Body of pancreas (tissue), 4 donors: ENCODE results near the gene SPC25. TPM values are rescaled to one million over a fixed set of nuclear protein-coding genes. Genes with fewer than 3 reads are reported as not detected.
"Not testable (repeated sequence)": the region's sequence is repeated elsewhere in the genome, so short reads cannot be mapped to it uniquely, and the experiment has no call there.

ENCODE experiments used
- ATAC-seq: fragments of 150-250 bp; one replicate; pipeline ENCODE4 v1.9.1; 2016
- DNase-seq, 4 donors: peaks; one replicate each; pipeline ENCODE4 v3.0.0-alpha.2; 2019
- H3K27ac ChIP-seq, 4 donors: fragments of 200-600 bp; sonication (generic); 1 replicate in 3 of 4; 2 replicates in 1 of 4; pipeline versions ENCODE4 v1.5.1 to v1.6.1; 2016 to 2019; ENCODE audit warnings: mild to moderate bottlenecking in 1 of 4, mixed read lengths in 1 of 4, moderate library complexity in 1 of 4
- H3K27me3 ChIP-seq, 2 donors: fragments of 200-600 bp; sonication (generic); one replicate each; pipeline ENCODE4 v1.6.0; 2016; ENCODE audit warnings: mild to moderate bottlenecking in 1 of 2
- H3K36me3 ChIP-seq, 2 donors: fragments of 200-600 bp; sonication (generic); replicated peaks in 1 of 2; 2 replicates each; pipeline ENCODE4 v1.5.1; 2016; ENCODE audit warnings: low read depth in 2 of 2; ENCODE audit not compliant: insufficient read depth in 1 of 2
- H3K4me1 ChIP-seq: fragments of 200-600 bp; sonication (generic); one replicate; pipeline ENCODE4 v1.6.0; 2016
- H3K4me3 ChIP-seq, 2 donors: fragments of 200-600 bp; sonication (generic); 1 replicate in 1 of 2; 2 replicates in 1 of 2; pipeline ENCODE4 v1.5.1; 2016 to 2019
- H3K9me3 ChIP-seq, 3 donors: fragments of 200-600 bp; sonication (generic); 1 replicate in 2 of 3; 2 replicates in 1 of 3; pipeline ENCODE4 v1.5.1; 2016
- CTCF ChIP-seq, 7 experiments: fragments of 450-650 bp in 4 of 7; fragments of 200-600 bp in 3 of 7; sonication (generic) in 3 of 7; IDR thresholded peaks; one replicate each; pipeline ENCODE4 v1.5.1; 2016 to 2019; ENCODE audit warnings: antibody characterized with exemption in 7 of 7
- POLR2A ChIP-seq, 3 donors: fragments of 450-650 bp; IDR thresholded peaks; one replicate each; pipeline ENCODE4 v1.6.1; 2016; ENCODE audit warnings: antibody characterized with exemption in 3 of 3, mild to moderate bottlenecking in 2 of 3
- WGBS, 2 donors: methylation state at CpG; one replicate each; pipeline ENCODE4 v1.1.5; 2017; 5-methylcytosine and 5-hydroxymethylcytosine counted together
- intact Hi-C: fragments of 100-400 bp; cut with DNase I; formaldehyde crosslinking; loops from one replicate; pipeline ENCODE4 v1.15.1; 2023
- total RNA-seq, 2 donors: library from RNA; depleted of rRNA; stranded (reverse); fragments of >200 nt; gene quantifications; one replicate each; pipeline ENCODE4 v1.1.0, GENCODE V29; 2016

Gene SPC25
- total RNA-seq, 2 donors from 2014 or later, result not detected

- WGBS, 2 donors, result 42 to 45% methylated on average over 3 of the region's 3 CpGs
- Histone ChIP-seq H3K9me3 (no peaks in the 10 kb centered on the region), H3K4me3 (no peak overlapping the region), H3K4me1 (peaks cover 4% of the 10 kb centered on the region), H3K36me3 (no peaks in the 10 kb centered on the region), H3K27ac (no peak overlapping the region), H3K27me3 (no peaks in the 10 kb centered on the region)
- ATAC-seq (no peak), DNase-seq (no peak)
- TF ChIP-seq CTCF (IDR thresholded peaks at IDR 0.05) (no peak), POLR2A (IDR thresholded peaks at IDR 0.05) (no peak)
- intact Hi-C loops, result no loop called here
Measured at GRCh38 chr2:168889635-168890005, 610 bp downstream of the SPC25 start.

- DNase-seq (no peak), ATAC-seq (no peak)
- no peak overlapping the region for H3K27ac ChIP-seq
Measured at GRCh38 chr2:168884975-168885374, 5.3 kb downstream of the SPC25 start.

GRCh38 chr2:168882163-168882562, 8.1 kb downstream of the SPC25 start:
- H3K4me1 ChIP-seq, ATAC-seq, intact Hi-C loops, H3K9me3 ChIP-seq, H3K4me3 ChIP-seq, H3K36me3 ChIP-seq, H3K27me3 ChIP-seq, H3K27ac ChIP-seq, DNase-seq: not testable (repeated sequence)
- WGBS, 2 donors, result 97 to 98% methylated on average over 12 of the region's 12 CpGs

More at GRCh38 chr2:168884975-168885374, 5.3 kb downstream of the SPC25 start:
- no peaks in the 10 kb centered on the region for H3K36me3 ChIP-seq
- no peaks in the 10 kb centered on the region for H3K9me3 ChIP-seq
- 91% methylated on average over 1 of the region's 1 CpG for WGBS, 2 donors
- no peak overlapping the region for H3K4me3 ChIP-seq
- H3K27me3 ChIP-seq, result no peaks in the 10 kb centered on the region
- H3K4me1 ChIP-seq, result peaks cover 3% of the 10 kb centered on the region
- no peak for TF ChIP-seq CTCF (IDR thresholded peaks at IDR 0.05)
- TF ChIP-seq POLR2A (IDR thresholded peaks at IDR 0.05), result no peak
- intact Hi-C loops, result no loop called here

GRCh38 chr2:168874368-168875054, 15.7 kb downstream of the SPC25 start:
- H3K27me3 ChIP-seq, result no peaks in the 10 kb centered on the region
- no peaks in the 10 kb centered on the region for H3K4me1 ChIP-seq
- no peak for DNase-seq
- 82 to 91% methylated on average over 6 of the region's 6 CpGs for WGBS, 2 donors
- no peak overlapping the region for H3K4me3 ChIP-seq
- TF ChIP-seq POLR2A (IDR thresholded peaks at IDR 0.05), result no peak
- TF ChIP-seq CTCF (IDR thresholded peaks at IDR 0.05), result no peak
- no peaks in the 10 kb centered on the region for H3K9me3 ChIP-seq
- intact Hi-C loops, result no loop called here
- no peaks in the 10 kb centered on the region for H3K36me3 ChIP-seq
- ATAC-seq, result no peak
- no peak overlapping the region for H3K27ac ChIP-seq

GRCh38 chr2:168870824-168871223, 19.4 kb downstream of the SPC25 start:
- H3K4me1 ChIP-seq, H3K36me3 ChIP-seq, DNase-seq, H3K27me3 ChIP-seq, ATAC-seq, H3K4me3 ChIP-seq, H3K27ac ChIP-seq, H3K9me3 ChIP-seq, intact Hi-C loops: not testable (repeated sequence)
- WGBS, 2 donors, result 95 to 100% methylated on average over 4 of the region's 4 CpGs

- not testable (repeated sequence) for H3K27me3 ChIP-seq, H3K4me3 ChIP-seq
Measured at GRCh38 chr2:168870369-168870768, 19.9 kb downstream of the SPC25 start.

GRCh38 chr2:168867164-168867563, 23.1 kb downstream of the SPC25 start:
- H3K27ac ChIP-seq, ATAC-seq, H3K4me1 ChIP-seq, H3K27me3 ChIP-seq, DNase-seq, intact Hi-C loops, H3K4me3 ChIP-seq, H3K9me3 ChIP-seq: not testable (repeated sequence)
- WGBS, 2 donors, result 95 to 100% methylated on average over 1 of the region's 1 CpG
- H3K36me3 ChIP-seq, result peaks cover 19 to 20% of the 10 kb centered on the region in 2 donors

More at GRCh38 chr2:168870369-168870768, 19.9 kb downstream of the SPC25 start:
- H3K4me1 ChIP-seq, DNase-seq, intact Hi-C loops, H3K9me3 ChIP-seq, H3K27ac ChIP-seq, ATAC-seq, H3K36me3 ChIP-seq: not testable (repeated sequence)
- WGBS, 2 donors, result 91 to 100% methylated on average over 1 of the region's 1 CpG
